ENCODE results near the gene PDAP1.
A peak's percentile ranks its signal among the peaks of the same experiment; 100 is the strongest.

Gene PDAP1

GRCh38 chr7:99408379-99409191 lies at the start of gene PDAP1, which contains the start of gene BUD31:
Gene PDAP1, minus strand, starts transcription at chr7:99408597. Its CDS starts 49 bp downstream, at chr7:99408548.
Gene BUD31, plus strand, starts transcription at chr7:99408969. Its CDS starts 2,124 bp downstream, at chr7:99411093.
- peaks cover 51% of the 10 kb centered on the region for H3K36me3 ChIP-seq
- H3K27me3 ChIP-seq: no peaks in the 10 kb centered on the region
- peak within 1 kb of the TSS; percentile 79 to 100 for H3K4me3 ChIP-seq (ENCODE audit: low read depth in 1 of 2, low read length in 1 of 2)
- no peaks in the 10 kb centered on the region for H3K9me3 ChIP-seq
- H3K4me1 ChIP-seq (ENCODE audit: control insufficient read depth in 1 of 2, insufficient read depth in 1 of 2, low read depth in 1 of 2, low read length in 1 of 2): peaks cover 35 to 38% of the 10 kb centered on the region in 2 experiments
- peak; percentile 61 for TF ChIP-seq CTCF (IDR thresholded peaks at IDR 0.05)
- H3K27ac ChIP-seq: peak within 1 kb of the TSS; percentile 96

GRCh38 chr7:99457650-99458493 lies 49.5 kb upstream of the PDAP1 start:
- Histone ChIP-seq H3K9me3 (no peaks in the 10 kb centered on the region), H3K27me3 (no peaks in the 10 kb centered on the region), H3K27ac (no peak overlapping the region), H3K4me1 (ENCODE audit: control insufficient read depth in 1 of 2, insufficient read depth in 1 of 2, low read depth in 1 of 2, low read length in 1 of 2) (no peaks in the 10 kb centered on the region), H3K4me3 (ENCODE audit: low read depth in 1 of 2, low read length in 1 of 2) (no peak overlapping the region), H3K36me3 (peaks cover 79% of the 10 kb centered on the region)
- TF ChIP-seq CTCF (IDR thresholded peaks at IDR 0.05): no peak

- H3K36me3 ChIP-seq: peaks cover 80% of the 10 kb centered on the region
- H3K27ac ChIP-seq: no peak overlapping the region
- TF ChIP-seq CTCF (IDR thresholded peaks at IDR 0.05): no peak
- H3K4me1 ChIP-seq (ENCODE audit: control insufficient read depth in 1 of 2, insufficient read depth in 1 of 2, low read depth in 1 of 2, low read length in 1 of 2): no peaks in the 10 kb centered on the region
- no peak overlapping the region for H3K4me3 ChIP-seq (ENCODE audit: low read depth in 1 of 2, low read length in 1 of 2)
- no peaks in the 10 kb centered on the region for H3K27me3 ChIP-seq
- H3K9me3 ChIP-seq: no peaks in the 10 kb centered on the region
These were observed 48.8 kb upstream of the PDAP1 start for GRCh38 chr7:99457050-99457649.

- Histone ChIP-seq H3K27ac (no peak overlapping the region), H3K9me3 (no peaks in the 10 kb centered on the region), H3K27me3 (no peaks in the 10 kb centered on the region), H3K4me1 (ENCODE audit: control insufficient read depth in 1 of 2, insufficient read depth in 1 of 2, low read depth in 1 of 2, low read length in 1 of 2) (no peaks in the 10 kb centered on the region), H3K36me3 (peaks cover 89% of the 10 kb centered on the region), H3K4me3 (ENCODE audit: low read depth in 1 of 2, low read length in 1 of 2) (no peak overlapping the region)
- TF ChIP-seq CTCF (IDR thresholded peaks at IDR 0.05): no peak
These were observed 47.9 kb upstream of the PDAP1 start for GRCh38 chr7:99456288-99456687.

GRCh38 chr7:99455874-99456273 lies 47.5 kb upstream of the PDAP1 start:
- TF ChIP-seq CTCF (IDR thresholded peaks at IDR 0.05): no peak
- no peak overlapping the region for H3K27ac ChIP-seq
- no peaks in the 10 kb centered on the region for H3K4me1 ChIP-seq (ENCODE audit: control insufficient read depth in 1 of 2, insufficient read depth in 1 of 2, low read depth in 1 of 2, low read length in 1 of 2)
- peaks cover 92% of the 10 kb centered on the region for H3K36me3 ChIP-seq
- H3K4me3 ChIP-seq (ENCODE audit: low read depth in 1 of 2, low read length in 1 of 2): no peak overlapping the region
- H3K9me3 ChIP-seq: no peaks in the 10 kb centered on the region
- no peaks in the 10 kb centered on the region for H3K27me3 ChIP-seq
